Cardiac fibroblast (primary cell): ENCODE results near the gene SMOC1.
A peak's percentile ranks its signal among the peaks of the same experiment; 100 is the strongest.

Experiments
- DNase-seq, 2 donors: peaks; one replicate each; pipeline versions ENCODE4 v3.0.0 to v3.0.0-alpha.2; 2010; ENCODE audit warnings: low read depth in 2 of 2
- H3K4me3 ChIP-seq, 2 donors: replicated peaks in 1 of 2; 1 replicate in 1 of 2; 2 replicates in 1 of 2; pipeline ENCODE4 v1.5.1; 2011; ENCODE audit warnings: low read depth in 2 of 2, low read length in 2 of 2, mild to moderate bottlenecking in 2 of 2, moderate library complexity in 1 of 2
- TF ChIP-seq, protein P1 (sequence below): IDR thresholded peaks from one replicate; pipeline ENCODE4 v1.5.1; 2011; ENCODE audit warnings: low read depth, mild to moderate bottlenecking, low read length, inconsistent platforms

The SMOC1 gene

GRCh38 chr14:69990323-69990722 is 111.1 kb downstream of the SMOC1 start:
- TF ChIP-seq, protein P1, sequence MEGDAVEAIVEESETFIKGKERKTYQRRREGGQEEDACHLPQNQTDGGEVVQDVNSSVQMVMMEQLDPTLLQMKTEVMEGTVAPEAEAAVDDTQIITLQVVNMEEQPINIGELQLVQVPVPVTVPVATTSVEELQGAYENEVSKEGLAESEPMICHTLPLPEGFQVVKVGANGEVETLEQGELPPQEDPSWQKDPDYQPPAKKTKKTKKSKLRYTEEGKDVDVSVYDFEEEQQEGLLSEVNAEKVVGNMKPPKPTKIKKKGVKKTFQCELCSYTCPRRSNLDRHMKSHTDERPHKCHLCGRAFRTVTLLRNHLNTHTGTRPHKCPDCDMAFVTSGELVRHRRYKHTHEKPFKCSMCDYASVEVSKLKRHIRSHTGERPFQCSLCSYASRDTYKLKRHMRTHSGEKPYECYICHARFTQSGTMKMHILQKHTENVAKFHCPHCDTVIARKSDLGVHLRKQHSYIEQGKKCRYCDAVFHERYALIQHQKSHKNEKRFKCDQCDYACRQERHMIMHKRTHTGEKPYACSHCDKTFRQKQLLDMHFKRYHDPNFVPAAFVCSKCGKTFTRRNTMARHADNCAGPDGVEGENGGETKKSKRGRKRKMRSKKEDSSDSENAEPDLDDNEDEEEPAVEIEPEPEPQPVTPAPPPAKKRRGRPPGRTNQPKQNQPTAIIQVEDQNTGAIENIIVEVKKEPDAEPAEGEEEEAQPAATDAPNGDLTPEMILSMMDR: no peak
- H3K4me3 ChIP-seq: no peak overlapping the region
- DNase-seq: no peak

DNA sequence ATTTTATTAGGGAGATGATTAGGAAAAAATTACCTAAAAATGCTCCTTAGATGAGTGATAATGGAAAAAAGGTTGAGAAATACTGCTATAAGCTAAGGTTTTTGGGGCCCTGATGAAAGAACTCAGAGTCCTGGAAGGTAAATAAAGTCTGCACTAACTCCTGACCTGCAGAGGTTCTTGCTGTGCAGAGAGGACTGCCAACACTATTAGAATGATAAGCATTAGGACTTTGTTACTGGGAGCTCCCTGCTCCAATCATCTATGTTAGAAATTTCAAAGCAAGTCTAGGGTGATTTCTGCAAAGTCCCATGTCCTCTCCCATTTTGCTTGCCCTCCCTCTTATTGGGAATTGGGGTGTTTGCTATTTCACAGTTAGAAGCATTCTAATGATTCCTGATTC is 112.2 kb downstream of the SMOC1 start:
- H3K4me3 ChIP-seq: no peak overlapping the region
- no peak for DNase-seq
- TF ChIP-seq, protein P1: no peak

DNA sequence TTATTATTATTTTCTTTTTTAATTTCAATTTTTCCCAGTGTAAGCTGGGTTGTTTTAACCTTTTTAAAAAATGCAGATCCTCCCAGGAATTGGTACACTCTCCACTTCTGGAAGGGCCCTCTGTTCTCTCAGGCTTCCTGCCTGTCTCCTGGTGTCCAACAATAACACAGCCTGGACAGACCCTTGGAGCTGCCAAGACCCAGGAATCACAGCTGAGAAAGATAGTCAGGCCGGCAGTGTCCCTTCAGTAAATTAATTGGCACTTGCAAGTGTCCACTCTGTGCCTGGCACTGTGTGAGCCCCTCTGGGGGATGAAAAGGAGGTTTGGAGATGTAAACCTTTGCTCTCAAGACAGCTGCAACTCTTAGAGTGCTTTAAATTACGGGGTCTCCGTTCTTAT is 113.3 kb downstream of the SMOC1 start:
- TF ChIP-seq, protein P1: no peak

GRCh38 chr14:69993326-69993725 is 114.1 kb downstream of the SMOC1 start:
- no peak for DNase-seq
- TF ChIP-seq, protein P1: no peak
- H3K4me3 ChIP-seq: no peak overlapping the region

More for the DNA sequence above, 113.3 kb downstream of the SMOC1 start:
- H3K4me3 ChIP-seq: no peak overlapping the region
- no peak for DNase-seq

- no peak for DNase-seq
- TF ChIP-seq, protein P1: no peak
- H3K4me3 ChIP-seq: no peak overlapping the region
Observed at GRCh38 chr14:69994002-69994401, 114.8 kb downstream of the SMOC1 start.

GRCh38 chr14:69996216-69996615 is 117.0 kb downstream of the SMOC1 start:
- TF ChIP-seq, protein P1: no peak
- H3K4me3 ChIP-seq: no peak overlapping the region
- peak; percentile 22 to 67 for DNase-seq

DNA sequence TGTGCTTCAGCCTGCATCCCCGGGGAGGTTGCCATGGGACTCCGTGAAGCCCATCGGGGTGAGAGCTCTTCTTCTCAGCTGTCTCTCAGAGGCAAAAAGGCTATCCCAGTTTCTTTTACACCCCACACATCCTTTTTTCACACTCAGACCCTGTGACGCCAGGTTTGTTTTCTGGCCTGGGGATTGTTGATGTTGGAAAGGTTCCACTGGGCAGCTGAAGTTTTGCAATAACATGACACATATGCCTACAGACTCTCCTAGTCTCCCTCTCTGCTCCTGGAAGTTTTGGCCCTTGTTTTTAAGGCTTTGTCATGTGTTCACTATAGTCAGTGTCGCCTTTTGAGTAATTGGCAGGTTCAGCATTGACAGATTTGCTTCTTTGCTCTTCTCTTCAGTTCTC is 118.6 kb downstream of the SMOC1 start:
- TF ChIP-seq, protein P1: no peak
- DNase-seq: peak; percentile 82 to 83
- H3K4me3 ChIP-seq: no peak overlapping the region
